IMR-90 (cell line): ENCODE measurements around the gene SCGB1A1. TPM values are rescaled to one million over a fixed set of nuclear protein-coding genes. Genes with fewer than 3 reads are reported as not detected.

Experiments used
- ATAC-seq: fragments of 200-7000 bp; cut with Tn5 transposase; 2 replicates; pipeline ENCODE4 v1.9.1; 2020; ENCODE audit warnings: low read depth, mild to moderate bottlenecking, moderate library complexity
- BruUV-seq: library from RNA; stranded (reverse); fragments of 400-500 nt; replicated peaks from 2 replicates; lab custom pipeline; 2021; lab: Mats Ljungman, UMichigan
- CTCF ChIA-PET: fragments of 300-600 bp; formaldehyde crosslinking; extraction: SDS; loops from one replicate; lab custom pipeline; 2021; ENCODE audit warnings: antibody characterized with exemption; lab: Yijun Ruan, JAX
- POLR2A ChIA-PET: fragments of 300-600 bp; sonication (Branson Sonifier 250); formaldehyde crosslinking; loops from one replicate; lab custom pipeline; 2022; ENCODE audit warnings: antibody characterized with exemption; ENCODE audit not compliant: unreplicated experiment; lab: Charles Lee
- DNase-seq: peaks from one replicate; pipeline ENCODE4 v3.0.0; 2013
- H2AFZ ChIP-seq: replicated peaks from 2 replicates; pipeline ENCODE3; 2013; ENCODE audit warnings: low read length, mild to moderate bottlenecking; ENCODE audit not compliant: poor library complexity
- H2AK5ac ChIP-seq: 2 replicates; pipeline ENCODE4 v1.6.1; 2013; ENCODE audit warnings: low read depth, low read length, inconsistent platforms
- H2AK9ac ChIP-seq: replicated peaks from 2 replicates; pipeline ENCODE3; 2013; ENCODE audit warnings: mild to moderate bottlenecking, low read depth, low read length, moderate library complexity; ENCODE audit not compliant: poor library complexity
- H2BK120ac ChIP-seq: 2 replicates; pipeline ENCODE4 v1.6.1; 2013; ENCODE audit warnings: low read depth, low read length, inconsistent platforms
- H2BK15ac ChIP-seq: 3 replicates; pipeline ENCODE4 v1.6.1; 2013; ENCODE audit warnings: low read depth, low read length, inconsistent platforms
- H2BK20ac ChIP-seq: 2 replicates; pipeline ENCODE4 v1.6.1; 2013; ENCODE audit warnings: low read depth, mild to moderate bottlenecking, inconsistent platforms, low read length, moderate library complexity
- H2BK5ac ChIP-seq: 2 replicates; pipeline ENCODE4 v1.6.1; 2013; ENCODE audit warnings: mild to moderate bottlenecking, low read depth, low read length, inconsistent platforms; ENCODE audit not compliant: poor library complexity, severe bottlenecking
- H3K14ac ChIP-seq: replicated peaks from 2 replicates; pipeline ENCODE4 v1.6.1; 2013; ENCODE audit warnings: low read depth, low read length, inconsistent platforms
- H3K18ac ChIP-seq: 2 replicates; pipeline ENCODE4 v1.6.1; 2013; ENCODE audit warnings: low read depth, low read length, control low read depth
- H3K23ac ChIP-seq: 2 replicates; pipeline ENCODE4 v1.6.1; 2013; ENCODE audit warnings: low read depth, low read length, inconsistent platforms
- H3K27ac ChIP-seq: 2 replicates; pipeline ENCODE4 v1.5.1; 2013; ENCODE audit warnings: mild to moderate bottlenecking, control low read depth, low read length; ENCODE audit not compliant: insufficient read depth
- H3K27me3 ChIP-seq: 2 replicates; pipeline ENCODE4 v1.6.1; 2013; ENCODE audit warnings: low read length; ENCODE audit not compliant: control insufficient read depth, insufficient read depth
- H3K36me3 ChIP-seq: 2 replicates; pipeline ENCODE4 v1.6.1; 2013; ENCODE audit warnings: low read length, mixed read lengths; ENCODE audit not compliant: control insufficient read depth, insufficient read depth
- H3K4ac ChIP-seq: 2 replicates; pipeline ENCODE4 v1.6.1; 2013; ENCODE audit warnings: low read depth, low read length, inconsistent platforms
- H3K4me1 ChIP-seq: 2 replicates; pipeline ENCODE4 v1.6.1; 2013; ENCODE audit warnings: low read length, mixed read lengths; ENCODE audit not compliant: control insufficient read depth, insufficient read depth
- H3K4me2 ChIP-seq: 2 replicates; pipeline ENCODE4 v1.6.1; 2013; ENCODE audit warnings: low read depth, mild to moderate bottlenecking, control low read depth, low read length, moderate library complexity
- H3K4me3 ChIP-seq: 2 replicates; pipeline ENCODE4 v1.5.1; 2013; ENCODE audit warnings: low read depth, mild to moderate bottlenecking, control low read depth, low read length, moderate library complexity; ENCODE audit not compliant: insufficient read depth
- H3K56ac ChIP-seq: 2 replicates; pipeline ENCODE4 v1.6.1; 2013; ENCODE audit warnings: low read length, inconsistent platforms; ENCODE audit not compliant: insufficient read depth; ENCODE audit errors: extremely low read depth
- H3K79me1 ChIP-seq, 2 experiments: 2 replicates each; pipeline ENCODE4 v1.6.1; 2013; ENCODE audit warnings: low read length in 2 of 2, inconsistent platforms in 1 of 2, low read depth in 1 of 2
- H3K9ac ChIP-seq: 2 replicates; pipeline ENCODE4 v1.6.1; 2013; ENCODE audit warnings: low read depth, low read length, control low read depth
- H3K9me1 ChIP-seq: 2 replicates; pipeline ENCODE4 v1.6.1; 2013; ENCODE audit warnings: low read length, inconsistent platforms; ENCODE audit not compliant: insufficient read depth
- H3K9me3 ChIP-seq: 2 replicates; pipeline ENCODE4 v1.6.1; 2013; ENCODE audit warnings: low read length; ENCODE audit not compliant: control insufficient read depth, insufficient read depth
- H4K20me1 ChIP-seq: 2 replicates; pipeline ENCODE4 v1.6.1; 2013; ENCODE audit warnings: low read length, inconsistent platforms; ENCODE audit not compliant: insufficient read depth
- H4K5ac ChIP-seq: 2 replicates; pipeline ENCODE4 v1.6.1; 2013; ENCODE audit warnings: mild to moderate bottlenecking, low read depth, low read length, control low read depth
- H4K8ac ChIP-seq, 2 experiments: 2 replicates each; pipeline ENCODE4 v1.6.1; 2013; ENCODE audit warnings: low read depth in 2 of 2, low read length in 2 of 2, control low read depth in 1 of 2, inconsistent platforms in 1 of 2
- H4K91ac ChIP-seq: 2 replicates; pipeline ENCODE4 v1.6.1; 2013; ENCODE audit warnings: low read depth, low read length, inconsistent platforms; ENCODE audit not compliant: insufficient read depth
- CEBPB ChIP-seq: IDR thresholded peaks from 2 replicates; pipeline ENCODE4 v1.6.1; 2012; ENCODE audit warnings: low read depth, low read length, improper control_type of control experiment
- WGBS, 2 experiments: methylation state at CpG; one replicate each; pipeline versions ENCODE4 v1.1.5 to v1.1.7; 2013; ENCODE audit warnings: missing lambda C conversion rate in 2 of 2; ENCODE audit not compliant: insufficient read length in 1 of 2; ENCODE audit errors: extremely low coverage in 2 of 2; 5-methylcytosine and 5-hydroxymethylcytosine counted together
- dilution Hi-C: fragments of 300-500 bp; cut with HindIII; formaldehyde crosslinking; loops from one replicate; pipeline ENCODE4 v1.14.3; 2018; ENCODE audit warnings: low sequenced_read_pairs; ENCODE audit not compliant: unreplicated experiment
- in situ Hi-C: fragments of 300-500 bp; cut with MboI; formaldehyde crosslinking; loops from 3 replicates; pipeline ENCODE4 v1.14.3; 2019; ENCODE audit warnings: low sequenced_read_pairs, inconsistent platforms, mixed read lengths
- intact Hi-C: fragments of 100-400 bp; cut with micrococcal nuclease; formaldehyde crosslinking; loops from 2 replicates; pipeline ENCODE4 v1.10.0; 2022
- polyA plus RNA-seq, 3 experiments: library from polyadenylated mRNA; depleted of rRNA; stranded (reverse); fragments of >200 nt; gene quantifications; 2 replicates each; pipeline ENCODE4 v1.2.3, GENCODE V29; 2012; ENCODE audit warnings: low replicate concordance in 1 of 3
- total RNA-seq: library from RNA; depleted of rRNA; stranded (reverse); fragments of >200 nt; gene quantifications from 2 replicates; pipeline ENCODE4 v1.2.3, GENCODE V29; 2012

Gene SCGB1A1
- total and polyA plus RNA-seq, 2 of the 4 experiments (the other 2 are of a cell fraction), result not detected

- H2BK20ac ChIP-seq, result no peak overlapping the region
- no TSS peak for BruUV-seq
- H2AK5ac ChIP-seq, result no peak overlapping the region
- no peak for DNase-seq
- no peaks in the 10 kb centered on the region for H4K20me1 ChIP-seq
- H3K4ac ChIP-seq, result no peak overlapping the region
- intact Hi-C loops (no loop called here), dilution Hi-C loops (no loop called here), in situ Hi-C loops (no loop called here)
- no peak overlapping the region for H3K4me2 ChIP-seq
- H3K18ac ChIP-seq, result no peak overlapping the region
- H3K14ac ChIP-seq, result no peak overlapping the region
- H3K27ac ChIP-seq, result no peak overlapping the region
- no peaks in the 10 kb centered on the region for H3K79me1 ChIP-seq
- H3K27me3 ChIP-seq, result no peaks in the 10 kb centered on the region
- H3K9me1 ChIP-seq, result peaks cover 6% of the 10 kb centered on the region; the same call in 1 of the 2 replicates
- WGBS, 2 experiments, result 91% methylated on average over 4 of the region's 11 CpGs; no CpG with 5 or more reads in 1 of the 2 experiments
- no peak overlapping the region for H3K9ac ChIP-seq
- H2BK120ac ChIP-seq, result no peak overlapping the region
- H2BK5ac ChIP-seq, result no peak overlapping the region
- H4K91ac ChIP-seq, result no peak overlapping the region
- no peak overlapping the region for H4K5ac ChIP-seq
- H4K8ac ChIP-seq, result no peak overlapping the region
- no peak overlapping the region for H2AFZ ChIP-seq
- H2AK9ac ChIP-seq, result no peak overlapping the region
- peaks cover 2% of the 10 kb centered on the region for H3K9me3 ChIP-seq
- no peaks in the 10 kb centered on the region for H3K36me3 ChIP-seq
- no peak overlapping the region for H3K4me3 ChIP-seq
- ChIA-PET CTCF (no interaction called here), POLR2A (no interaction called here)
- H3K56ac ChIP-seq, result no peak overlapping the region
- no peaks in the 10 kb centered on the region for H3K4me1 ChIP-seq
- H3K23ac ChIP-seq, result no peak overlapping the region
- H2BK15ac ChIP-seq, result no peak overlapping the region
- no peak for ATAC-seq
- TF ChIP-seq CEBPB, result no peak
Measured at GRCh38 chr11:62452839-62453468, 34.1 kb downstream of the SCGB1A1 start.
